ENCODE measurements around the gene RASSF3. TPM values are rescaled to one million over a fixed set of nuclear protein-coding genes. Genes with fewer than 3 reads are reported as not detected.

The RASSF3 gene
- total RNA-seq, 4 donors from 2014 or later, result 5.2 to 11.5 (median 7.0) TPM

- Histone ChIP-seq H3K36me3 (no peaks in the 10 kb centered on the region), H3K4me3 (no peak overlapping the region), H3K9me3 (no peaks in the 10 kb centered on the region), H3K27me3 (no peaks in the 10 kb centered on the region), H3K4me1 (peaks cover 0 to 10% of the 10 kb centered on the region in 2 donors), H3K27ac (no peak overlapping the region)
- intact Hi-C loops (cut with DNase I; ENCODE audit: low total_unique reads), result no loop called here
- no peak for TF ChIP-seq CTCF (IDR thresholded peaks at IDR 0.05 in 4 of 5, conservative IDR thresholded peaks at IDR 0.05 in 1 of 5)
- TF ChIP-seq POLR2A (IDR thresholded peaks at IDR 0.05), result no peak
- no peak for ATAC-seq
- no peak for DNase-seq
- in situ Hi-C loops (cut with MboI; ENCODE audit: low sequenced_read_pairs in 4 of 4), result no loop called here
Measured at GRCh38 chr12:64587447-64587846, 22.8 kb upstream of the RASSF3 start.

GRCh38 chr12:64590183-64590582 is 20.1 kb upstream of the RASSF3 start:
- ATAC-seq (no peak), DNase-seq (no peak)
- in situ Hi-C loops (cut with MboI; ENCODE audit: low sequenced_read_pairs in 4 of 4) (no loop called here), intact Hi-C loops (cut with DNase I; ENCODE audit: low total_unique reads) (no loop called here)
- TF ChIP-seq CTCF (IDR thresholded peaks at IDR 0.05 in 4 of 5, conservative IDR thresholded peaks at IDR 0.05 in 1 of 5) (no peak), POLR2A (IDR thresholded peaks at IDR 0.05) (no peak)
- Histone ChIP-seq H3K9me3 (no peaks in the 10 kb centered on the region), H3K36me3 (no peaks in the 10 kb centered on the region), H3K4me3 (no peak overlapping the region), H3K27me3 (no peaks in the 10 kb centered on the region), H3K27ac (no peak overlapping the region), H3K4me1 (no peaks in the 10 kb centered on the region)

GRCh38 chr12:64595863-64596793 is 14.2 kb upstream of the RASSF3 start:
- Histone ChIP-seq H3K36me3 (no peaks in the 10 kb centered on the region), H3K27me3 (no peaks in the 10 kb centered on the region), H3K9me3 (no peaks in the 10 kb centered on the region), H3K4me1 (no peaks in the 10 kb centered on the region), H3K27ac (no peak overlapping the region), H3K4me3 (no peak overlapping the region)
- DNase-seq (peak in 1 of 2 donors; percentile 19), ATAC-seq (no peak)
- in situ Hi-C loops (cut with MboI; ENCODE audit: low sequenced_read_pairs in 4 of 4), result no loop called here
- intact Hi-C loops (cut with DNase I; ENCODE audit: low total_unique reads), result no loop called here
- TF ChIP-seq POLR2A (IDR thresholded peaks at IDR 0.05), result no peak
- TF ChIP-seq CTCF (IDR thresholded peaks at IDR 0.05 in 4 of 5, conservative IDR thresholded peaks at IDR 0.05 in 1 of 5), result no peak

- Histone ChIP-seq H3K4me3 (no peak overlapping the region), H3K4me1 (no peaks in the 10 kb centered on the region), H3K36me3 (no peaks in the 10 kb centered on the region), H3K27ac (no peak overlapping the region), H3K9me3 (no peaks in the 10 kb centered on the region), H3K27me3 (no peaks in the 10 kb centered on the region)
- TF ChIP-seq POLR2A (IDR thresholded peaks at IDR 0.05) (no peak), CTCF (IDR thresholded peaks at IDR 0.05 in 4 of 5, conservative IDR thresholded peaks at IDR 0.05 in 1 of 5) (no peak)
- no peak for DNase-seq
- in situ Hi-C loops (cut with MboI; ENCODE audit: low sequenced_read_pairs in 4 of 4) (no loop called here), intact Hi-C loops (cut with DNase I; ENCODE audit: low total_unique reads) (no loop called here)
- no peak for ATAC-seq
Measured at GRCh38 chr12:64598831-64599230, 11.5 kb upstream of the RASSF3 start.
